ENCODE measurements around the gene LRP1. TPM values are rescaled to one million over a fixed set of nuclear protein-coding genes. Genes with fewer than 3 reads are reported as not detected.

LRP1 gene
- total RNA-seq, 1 donor from 2014 or later, result 369 TPM

DNA sequence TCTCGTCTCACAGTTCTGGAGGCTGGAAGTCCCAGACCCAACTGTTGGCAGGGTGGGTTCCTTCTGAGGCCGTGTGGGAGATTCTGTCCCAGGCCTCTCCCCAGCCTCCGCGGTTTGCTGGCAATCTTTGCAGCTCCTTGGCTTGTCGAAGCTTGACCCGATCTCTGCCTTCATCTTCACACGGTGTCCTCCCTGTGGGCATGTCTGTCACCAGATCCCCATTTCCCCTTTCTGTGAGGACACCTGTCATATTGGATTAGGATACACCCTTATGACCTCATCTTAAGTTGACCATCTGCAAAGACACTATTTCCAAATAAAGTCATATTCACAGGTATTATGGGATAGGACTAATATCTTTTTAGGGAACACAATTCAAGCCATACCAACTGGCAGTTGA lies 41.7 kb downstream of the LRP1 start:
- no peak overlapping the region for H3K9ac ChIP-seq (ENCODE audit: low read length)
- H3K9me3 ChIP-seq (ENCODE audit: insufficient read depth, low read depth, low read length), result no peaks in the 10 kb centered on the region
- FAIRE-seq (no peak), DNase-seq (ENCODE audit: low read depth) (no peak)
- H3K4me3 Mint-ChIP-seq (ENCODE audit: unreplicated experiment), result peak overlapping the region; percentile 20
- peak overlapping the region; percentile 47 for H3K27ac Mint-ChIP-seq (ENCODE audit: unreplicated experiment)
- H3K4me2 ChIP-seq (ENCODE audit: low read length), result no peak overlapping the region
- H3K4me1 ChIP-seq (ENCODE audit: insufficient read depth, low read length), result peaks cover 22% of the 10 kb centered on the region
- no peaks in the 10 kb centered on the region for H3K27me3 ChIP-seq (ENCODE audit: insufficient read depth, low read length)
- H3K79me2 ChIP-seq (ENCODE audit: insufficient read depth, low read length), result no peaks in the 10 kb centered on the region
- H3K27me3 Mint-ChIP-seq (ENCODE audit: low read depth, unreplicated experiment), result no peaks in the 10 kb centered on the region
- no peak overlapping the region for H3K4me3 ChIP-seq (ENCODE audit: insufficient read depth, low read depth, low read length)
- H3K36me3 ChIP-seq (ENCODE audit: insufficient read depth, low read length), result peaks cover 47% of the 10 kb centered on the region
- no peak overlapping the region for H2AFZ ChIP-seq (ENCODE audit: low read depth, low read length)
- no peak for TF ChIP-seq EZH2 (IDR thresholded peaks at IDR 0.05; ENCODE audit: insufficient read depth, low read length)
- TF ChIP-seq, protein P1, sequence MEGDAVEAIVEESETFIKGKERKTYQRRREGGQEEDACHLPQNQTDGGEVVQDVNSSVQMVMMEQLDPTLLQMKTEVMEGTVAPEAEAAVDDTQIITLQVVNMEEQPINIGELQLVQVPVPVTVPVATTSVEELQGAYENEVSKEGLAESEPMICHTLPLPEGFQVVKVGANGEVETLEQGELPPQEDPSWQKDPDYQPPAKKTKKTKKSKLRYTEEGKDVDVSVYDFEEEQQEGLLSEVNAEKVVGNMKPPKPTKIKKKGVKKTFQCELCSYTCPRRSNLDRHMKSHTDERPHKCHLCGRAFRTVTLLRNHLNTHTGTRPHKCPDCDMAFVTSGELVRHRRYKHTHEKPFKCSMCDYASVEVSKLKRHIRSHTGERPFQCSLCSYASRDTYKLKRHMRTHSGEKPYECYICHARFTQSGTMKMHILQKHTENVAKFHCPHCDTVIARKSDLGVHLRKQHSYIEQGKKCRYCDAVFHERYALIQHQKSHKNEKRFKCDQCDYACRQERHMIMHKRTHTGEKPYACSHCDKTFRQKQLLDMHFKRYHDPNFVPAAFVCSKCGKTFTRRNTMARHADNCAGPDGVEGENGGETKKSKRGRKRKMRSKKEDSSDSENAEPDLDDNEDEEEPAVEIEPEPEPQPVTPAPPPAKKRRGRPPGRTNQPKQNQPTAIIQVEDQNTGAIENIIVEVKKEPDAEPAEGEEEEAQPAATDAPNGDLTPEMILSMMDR (IDR thresholded peaks at IDR 0.05; ENCODE audit: insufficient read depth, low read depth, low read length), result no peak
- peaks cover 86% of the 10 kb centered on the region for H4K20me1 ChIP-seq (ENCODE audit: insufficient read depth, low read length)
- H3K27ac ChIP-seq (ENCODE audit: low read depth, low read length), result no peak overlapping the region
- peaks cover 37% of the 10 kb centered on the region for H3K4me1 Mint-ChIP-seq (ENCODE audit: low read depth, unreplicated experiment)
- no peaks in the 10 kb centered on the region for H3K9me3 Mint-ChIP-seq (ENCODE audit: unreplicated experiment)
- H3K36me3 Mint-ChIP-seq (ENCODE audit: low read depth, unreplicated experiment), result peaks cover 49% of the 10 kb centered on the region

DNA sequence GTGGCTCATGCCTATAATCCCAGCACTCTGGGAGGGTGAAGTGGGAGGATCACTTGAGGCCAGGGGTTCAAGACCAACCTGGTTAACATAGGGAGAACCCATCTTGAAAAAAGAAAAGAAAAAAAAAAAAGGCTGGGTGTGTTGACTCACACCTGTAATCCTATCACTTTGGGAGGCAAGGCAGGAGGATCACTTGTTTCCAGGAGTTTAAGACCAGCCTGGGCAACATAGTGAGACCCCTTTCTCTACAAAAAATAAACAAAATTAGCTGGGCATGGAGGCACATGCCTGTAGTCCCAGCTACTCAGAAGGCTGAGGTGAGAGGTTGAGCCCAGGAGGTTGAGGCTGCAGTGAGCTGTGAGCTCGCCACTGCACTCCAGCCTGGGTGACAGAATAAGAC lies 42.1 kb downstream of the LRP1 start:
- Histone ChIP-seq H3K27ac (ENCODE audit: low read depth, low read length) (no peak overlapping the region), H3K9ac (ENCODE audit: low read length) (no peak overlapping the region), H3K79me2 (ENCODE audit: insufficient read depth, low read length) (no peaks in the 10 kb centered on the region), H3K27me3 (ENCODE audit: insufficient read depth, low read length) (no peaks in the 10 kb centered on the region), H3K4me1 (ENCODE audit: insufficient read depth, low read length) (peaks cover 19% of the 10 kb centered on the region), H4K20me1 (ENCODE audit: insufficient read depth, low read length) (peaks cover 85% of the 10 kb centered on the region), H3K36me3 (ENCODE audit: insufficient read depth, low read length) (peaks cover 47% of the 10 kb centered on the region), H3K4me2 (ENCODE audit: low read length) (no peak overlapping the region), H3K4me3 (ENCODE audit: insufficient read depth, low read depth, low read length) (no peak overlapping the region), H3K9me3 (ENCODE audit: insufficient read depth, low read depth, low read length) (no peaks in the 10 kb centered on the region), H2AFZ (ENCODE audit: low read depth, low read length) (no peak overlapping the region)
- H3K4me3 Mint-ChIP-seq (ENCODE audit: unreplicated experiment), result peak overlapping the region; percentile 20
- no peak for TF ChIP-seq EZH2 (IDR thresholded peaks at IDR 0.05; ENCODE audit: insufficient read depth, low read length)
- TF ChIP-seq, protein P1 (IDR thresholded peaks at IDR 0.05; ENCODE audit: insufficient read depth, low read depth, low read length), result no peak
- FAIRE-seq (no peak), DNase-seq (ENCODE audit: low read depth) (no peak)
- H3K27me3 Mint-ChIP-seq (ENCODE audit: low read depth, unreplicated experiment), result no peaks in the 10 kb centered on the region
- H3K36me3 Mint-ChIP-seq (ENCODE audit: low read depth, unreplicated experiment), result peaks cover 47% of the 10 kb centered on the region
- peak overlapping the region; percentile 47 for H3K27ac Mint-ChIP-seq (ENCODE audit: unreplicated experiment)
- H3K9me3 Mint-ChIP-seq (ENCODE audit: unreplicated experiment), result no peaks in the 10 kb centered on the region
- peaks cover 34% of the 10 kb centered on the region for H3K4me1 Mint-ChIP-seq (ENCODE audit: low read depth, unreplicated experiment)

DNA sequence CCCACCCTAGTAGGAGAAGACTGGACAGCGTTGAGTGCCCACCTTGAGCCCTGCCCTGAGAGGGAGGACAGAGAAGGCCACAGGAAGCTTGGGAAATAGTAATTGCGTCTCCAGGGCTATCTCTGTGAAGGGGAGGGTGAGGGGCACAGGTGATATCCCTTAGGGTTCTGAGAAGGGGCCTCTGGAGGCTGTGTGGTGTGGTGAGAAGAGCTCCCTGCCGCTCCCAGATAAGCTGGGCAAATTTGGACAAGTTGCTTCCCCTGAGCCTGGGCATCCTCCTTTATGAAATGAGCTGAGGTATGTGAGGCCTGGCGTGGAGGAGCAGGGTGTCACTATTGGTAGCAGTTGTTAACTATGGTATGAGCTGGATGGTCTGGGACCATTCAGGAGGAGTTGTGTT lies 42.6 kb downstream of the LRP1 start:
- DNase-seq (ENCODE audit: low read depth) (no peak), FAIRE-seq (no peak)
- Histone ChIP-seq H3K27ac (ENCODE audit: low read depth, low read length) (no peak overlapping the region), H3K4me1 (ENCODE audit: insufficient read depth, low read length) (peaks cover 15% of the 10 kb centered on the region), H2AFZ (ENCODE audit: low read depth, low read length) (no peak overlapping the region), H3K27me3 (ENCODE audit: insufficient read depth, low read length) (no peaks in the 10 kb centered on the region), H3K4me3 (ENCODE audit: insufficient read depth, low read depth, low read length) (no peak overlapping the region), H3K79me2 (ENCODE audit: insufficient read depth, low read length) (no peaks in the 10 kb centered on the region), H3K9me3 (ENCODE audit: insufficient read depth, low read depth, low read length) (no peaks in the 10 kb centered on the region), H3K4me2 (ENCODE audit: low read length) (no peak overlapping the region), H3K36me3 (ENCODE audit: insufficient read depth, low read length) (peaks cover 47% of the 10 kb centered on the region), H3K9ac (ENCODE audit: low read length) (no peak overlapping the region), H4K20me1 (ENCODE audit: insufficient read depth, low read length) (peaks cover 87% of the 10 kb centered on the region)
- Mint-ChIP-seq H3K9me3 (ENCODE audit: unreplicated experiment) (no peaks in the 10 kb centered on the region), H3K36me3 (ENCODE audit: low read depth, unreplicated experiment) (peaks cover 49% of the 10 kb centered on the region), H3K4me3 (ENCODE audit: unreplicated experiment) (no peak overlapping the region), H3K27ac (ENCODE audit: unreplicated experiment) (peak overlapping the region; percentile 27), H3K27me3 (ENCODE audit: low read depth, unreplicated experiment) (no peaks in the 10 kb centered on the region), H3K4me1 (ENCODE audit: low read depth, unreplicated experiment) (peaks cover 34% of the 10 kb centered on the region)
- TF ChIP-seq, protein P1 (IDR thresholded peaks at IDR 0.05; ENCODE audit: insufficient read depth, low read depth, low read length), result no peak
- no peak for TF ChIP-seq EZH2 (IDR thresholded peaks at IDR 0.05; ENCODE audit: insufficient read depth, low read length)

Measured in astrocyte (in vitro differentiated cells and primary cell).